Esophagus squamous epithelium (tissue), 5 donors: ENCODE data around the gene GHDC. TPM values are rescaled to one million over a fixed set of nuclear protein-coding genes. Genes with fewer than 3 reads are reported as not detected.

Source experiments
- DNase-seq: peaks from one replicate; lab custom pipeline; 2025; lab: John Stamatoyannopoulos, UW
- H3K27ac ChIP-seq, 4 donors: fragments of 200-600 bp; sonication (generic); one replicate each; pipeline ENCODE4 v1.5.1; 2016 to 2019; ENCODE audit warnings: mild to moderate bottlenecking in 1 of 4
- H3K27me3 ChIP-seq, 4 donors: fragments of 200-600 bp; sonication (generic); 1 replicate in 3 of 4; 2 replicates in 1 of 4; pipeline versions ENCODE4 v1.5.1 to v1.6.0; 2017 to 2021; ENCODE audit warnings: antibody characterized with exemption in 1 of 4
- H3K36me3 ChIP-seq, 3 donors: fragments of 200-600 bp; sonication (generic); one replicate each; pipeline ENCODE4 v1.5.1; 2016 to 2019
- H3K4me1 ChIP-seq, 3 donors: fragments of 200-600 bp; sonication (generic); one replicate each; pipeline ENCODE4 v1.5.1; 2017 to 2019
- H3K4me3 ChIP-seq, 4 donors: fragments of 200-600 bp; sonication (generic); 1 replicate in 3 of 4; 2 replicates in 1 of 4; pipeline ENCODE4 v1.5.1; 2016 to 2019; ENCODE audit warnings: mild to moderate bottlenecking in 2 of 4, moderate library complexity in 1 of 4
- H3K9me3 ChIP-seq, 3 donors: fragments of 200-600 bp; sonication (generic); one replicate each; pipeline ENCODE4 v1.5.1; 2016 to 2019
- POLR2A ChIP-seq, 4 donors: fragments of 450-650 bp; IDR thresholded peaks; one replicate each; pipeline ENCODE4 v1.6.1; 2017; ENCODE audit warnings: antibody characterized with exemption in 4 of 4, mild to moderate bottlenecking in 4 of 4, moderate library complexity in 3 of 4
- WGBS, 2 donors: methylation state at CpG; one replicate each; pipeline ENCODE4 v1.1.5; 2018; 5-methylcytosine and 5-hydroxymethylcytosine counted together
- intact Hi-C: fragments of 100-400 bp; cut with DNase I; formaldehyde crosslinking; loops from one replicate; pipeline ENCODE4 v1.15.0; 2022
- total RNA-seq, 4 donors: library from RNA; depleted of rRNA; stranded (reverse); fragments of >200 nt; gene quantifications; one replicate each; pipeline ENCODE4 v1.1.0, GENCODE V29; 2016
- TF ChIP-seq, protein P1 (sequence below), 6 experiments: fragments of 450-650 bp in 4 of 6; fragments of 200-600 bp in 2 of 6; sonication (generic) in 2 of 6; IDR thresholded peaks; one replicate each; pipeline ENCODE4 v1.5.1; 2016 to 2019; ENCODE audit warnings: antibody characterized with exemption in 6 of 6, mild to moderate bottlenecking in 4 of 6, moderate library complexity in 4 of 6
- donor health status: DM: yes; HTN: yes; CAD: no.

Gene GHDC
- total RNA-seq, 4 donors from 2014 or later: 5.5 to 22.0 (median 13.1) TPM

DNA sequence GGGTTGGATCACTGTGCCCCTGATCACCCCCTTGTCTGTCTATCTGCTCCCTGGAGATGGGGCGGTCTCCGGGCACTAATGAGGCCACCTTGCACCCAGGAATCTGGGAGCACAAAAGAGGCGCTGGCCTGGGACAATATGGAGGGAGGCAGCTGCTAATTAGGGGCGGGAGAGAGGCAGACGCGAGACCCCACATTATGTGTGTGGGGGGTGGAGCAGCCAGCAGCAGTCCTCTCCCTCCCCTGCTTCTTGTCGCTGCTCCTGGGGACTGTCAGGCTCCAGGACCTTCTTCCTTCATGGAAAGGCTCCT is 8.7 kb downstream of the GHDC start:
- Histone ChIP-seq H3K27me3 (peaks cover 0 to 52% (median 5%) of the 10 kb centered on the region in 4 donors), H3K27ac (no peak overlapping the region), H3K4me1 (peaks cover 21 to 36% (median 21%) of the 10 kb centered on the region in 3 donors), H3K9me3 (no peaks in the 10 kb centered on the region), H3K36me3 (no peaks in the 10 kb centered on the region), H3K4me3 (no peak overlapping the region)
- 20 to 38% methylated on average over 1 of the region's 7 CpGs for WGBS, 2 donors
- intact Hi-C loops: no loop called here
- no peak for DNase-seq
- TF ChIP-seq, protein P1, sequence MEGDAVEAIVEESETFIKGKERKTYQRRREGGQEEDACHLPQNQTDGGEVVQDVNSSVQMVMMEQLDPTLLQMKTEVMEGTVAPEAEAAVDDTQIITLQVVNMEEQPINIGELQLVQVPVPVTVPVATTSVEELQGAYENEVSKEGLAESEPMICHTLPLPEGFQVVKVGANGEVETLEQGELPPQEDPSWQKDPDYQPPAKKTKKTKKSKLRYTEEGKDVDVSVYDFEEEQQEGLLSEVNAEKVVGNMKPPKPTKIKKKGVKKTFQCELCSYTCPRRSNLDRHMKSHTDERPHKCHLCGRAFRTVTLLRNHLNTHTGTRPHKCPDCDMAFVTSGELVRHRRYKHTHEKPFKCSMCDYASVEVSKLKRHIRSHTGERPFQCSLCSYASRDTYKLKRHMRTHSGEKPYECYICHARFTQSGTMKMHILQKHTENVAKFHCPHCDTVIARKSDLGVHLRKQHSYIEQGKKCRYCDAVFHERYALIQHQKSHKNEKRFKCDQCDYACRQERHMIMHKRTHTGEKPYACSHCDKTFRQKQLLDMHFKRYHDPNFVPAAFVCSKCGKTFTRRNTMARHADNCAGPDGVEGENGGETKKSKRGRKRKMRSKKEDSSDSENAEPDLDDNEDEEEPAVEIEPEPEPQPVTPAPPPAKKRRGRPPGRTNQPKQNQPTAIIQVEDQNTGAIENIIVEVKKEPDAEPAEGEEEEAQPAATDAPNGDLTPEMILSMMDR (IDR thresholded peaks at IDR 0.05): no peak
- no peak for TF ChIP-seq POLR2A (IDR thresholded peaks at IDR 0.05)

DNA sequence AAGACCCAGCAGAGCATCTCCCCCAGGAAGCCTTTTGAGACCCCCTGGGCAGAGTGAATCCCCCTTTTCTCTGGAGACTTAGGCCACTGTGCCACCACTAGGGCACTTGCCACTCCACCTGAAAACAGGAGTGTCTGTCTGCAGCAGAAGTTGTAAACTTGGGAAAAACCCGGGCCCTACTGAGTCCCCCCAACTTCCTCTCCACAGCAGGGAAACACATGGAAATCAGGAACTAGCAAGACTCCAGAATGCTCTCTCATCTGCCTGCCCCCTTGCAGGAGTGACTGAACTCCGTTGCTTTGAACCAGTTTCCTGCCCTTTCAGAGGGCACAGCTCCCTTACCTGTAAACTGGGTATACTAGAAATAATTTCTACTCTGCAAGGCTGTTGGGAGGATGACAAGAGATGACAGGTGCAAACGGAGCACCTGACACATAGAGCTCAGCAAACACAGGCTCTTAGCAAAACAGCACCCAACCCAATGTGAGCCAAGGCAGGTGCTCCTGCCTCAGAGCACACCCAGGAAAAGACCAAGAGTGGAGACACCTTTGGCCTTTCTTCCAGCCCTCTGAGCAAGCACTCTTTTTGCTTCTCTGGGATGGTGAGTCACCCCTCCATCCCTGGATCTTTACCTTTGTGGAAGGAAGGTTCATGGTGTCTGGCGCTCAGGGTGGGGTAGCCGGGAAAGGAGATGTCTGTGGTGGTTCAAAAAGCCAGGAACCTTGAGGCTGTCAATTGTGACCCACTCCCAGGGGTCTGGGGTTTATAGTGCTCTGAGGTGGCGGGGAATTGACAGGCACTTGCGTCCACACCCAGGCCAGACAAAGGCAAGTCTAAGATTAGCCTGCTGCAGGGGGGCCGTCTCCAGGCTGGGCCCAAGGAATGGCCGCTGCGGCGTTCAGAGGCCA is 9.3 kb downstream of the GHDC start, which contains the start of gene HCRT:
TSS of gene HCRT (minus strand) at position 740 of the 908 bp plus-strand sequence. CDS start at position 653, 87 bp downstream.
- peak within 1 kb of the TSS; percentile 28 to 78 (median 58) for H3K27ac ChIP-seq
- H3K9me3 ChIP-seq: no peaks in the 10 kb centered on the region
- no peak for DNase-seq
- H3K27me3 ChIP-seq: peaks cover 0 to 58% (median 6%) of the 10 kb centered on the region in 4 donors
- TF ChIP-seq, protein P1 (IDR thresholded peaks at IDR 0.05): no peak
- TF ChIP-seq POLR2A (IDR thresholded peaks at IDR 0.05): no peak
- WGBS, 2 donors: 52 to 86% methylated on average over 2 to 9 of the region's 11 CpGs
- intact Hi-C loops: no loop called here
- no peaks in the 10 kb centered on the region for H3K36me3 ChIP-seq
- H3K4me3 ChIP-seq: peak within 1 kb of the TSS; percentile 30 to 70 (median 45)
- peaks cover 25 to 42% (median 27%) of the 10 kb centered on the region in 3 donors for H3K4me1 ChIP-seq

DNA sequence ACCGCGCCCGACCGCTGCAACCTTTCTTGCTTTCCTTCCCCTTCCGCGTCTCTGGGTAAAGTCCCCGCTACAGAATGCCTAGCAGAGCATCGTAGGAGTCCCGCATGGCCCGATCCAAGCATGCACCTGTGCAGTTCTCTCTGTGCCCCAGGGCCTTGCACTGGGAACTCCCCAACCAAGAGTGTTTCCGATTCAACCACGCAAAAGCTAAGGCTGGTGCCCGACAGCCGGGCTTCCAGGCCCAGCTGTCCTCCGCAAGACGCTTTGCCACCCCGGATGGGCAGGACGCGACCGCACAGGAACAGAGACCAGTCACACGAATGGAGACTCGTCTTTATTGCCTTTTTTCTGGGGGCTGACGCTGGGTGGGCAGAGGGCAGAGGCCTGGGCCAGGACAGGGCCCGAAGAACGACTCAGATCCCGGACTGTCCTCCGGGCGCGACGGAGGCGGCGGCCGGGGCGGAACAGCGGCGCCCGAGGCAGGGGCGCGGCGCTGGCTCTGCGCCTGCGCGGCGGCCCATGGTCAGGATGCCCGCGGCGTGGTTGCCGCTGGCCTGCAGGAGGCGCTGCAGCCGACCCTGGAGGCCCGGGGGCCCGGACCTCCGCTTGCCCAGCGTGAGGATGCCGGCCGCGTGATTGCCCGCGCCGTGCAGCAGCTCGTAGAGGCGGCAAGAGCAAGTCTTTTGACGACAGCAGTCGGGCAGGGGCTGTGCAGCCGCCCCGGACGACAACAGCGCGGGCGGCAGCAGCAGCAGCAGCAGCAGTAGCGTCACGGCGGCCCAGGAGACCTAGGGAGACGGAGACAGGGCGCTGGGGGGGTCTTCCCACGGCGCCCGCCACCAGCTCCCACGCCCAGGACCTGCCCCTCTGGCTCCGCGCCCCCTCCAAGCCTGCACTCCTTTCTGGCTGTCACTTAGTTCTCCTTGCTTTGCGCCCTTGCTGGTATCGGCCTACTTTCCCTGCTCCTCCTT is 10.3 kb downstream of the GHDC start:
- no peaks in the 10 kb centered on the region for H3K9me3 ChIP-seq
- H3K4me3 ChIP-seq: peak overlapping the region; percentile 30 to 70 (median 45)
- H3K27ac ChIP-seq: peak overlapping the region; percentile 43 to 78 (median 64)
- peaks cover 0 to 67% (median 6%) of the 10 kb centered on the region in 4 donors for H3K27me3 ChIP-seq
- H3K36me3 ChIP-seq: no peaks in the 10 kb centered on the region
- 7 to 10% methylated on average over 16 to 17 of the region's 83 CpGs for WGBS, 2 donors
- no peak for DNase-seq
- peaks cover 25 to 44% (median 29%) of the 10 kb centered on the region in 3 donors for H3K4me1 ChIP-seq
- intact Hi-C loops: no loop called here
- TF ChIP-seq POLR2A (IDR thresholded peaks at IDR 0.05): peak in 3 of 4 donors; percentile 15 to 53 (median 31)
- TF ChIP-seq, protein P1 (IDR thresholded peaks at IDR 0.05): peak; percentile 58 to 94 (median 77)

DNA sequence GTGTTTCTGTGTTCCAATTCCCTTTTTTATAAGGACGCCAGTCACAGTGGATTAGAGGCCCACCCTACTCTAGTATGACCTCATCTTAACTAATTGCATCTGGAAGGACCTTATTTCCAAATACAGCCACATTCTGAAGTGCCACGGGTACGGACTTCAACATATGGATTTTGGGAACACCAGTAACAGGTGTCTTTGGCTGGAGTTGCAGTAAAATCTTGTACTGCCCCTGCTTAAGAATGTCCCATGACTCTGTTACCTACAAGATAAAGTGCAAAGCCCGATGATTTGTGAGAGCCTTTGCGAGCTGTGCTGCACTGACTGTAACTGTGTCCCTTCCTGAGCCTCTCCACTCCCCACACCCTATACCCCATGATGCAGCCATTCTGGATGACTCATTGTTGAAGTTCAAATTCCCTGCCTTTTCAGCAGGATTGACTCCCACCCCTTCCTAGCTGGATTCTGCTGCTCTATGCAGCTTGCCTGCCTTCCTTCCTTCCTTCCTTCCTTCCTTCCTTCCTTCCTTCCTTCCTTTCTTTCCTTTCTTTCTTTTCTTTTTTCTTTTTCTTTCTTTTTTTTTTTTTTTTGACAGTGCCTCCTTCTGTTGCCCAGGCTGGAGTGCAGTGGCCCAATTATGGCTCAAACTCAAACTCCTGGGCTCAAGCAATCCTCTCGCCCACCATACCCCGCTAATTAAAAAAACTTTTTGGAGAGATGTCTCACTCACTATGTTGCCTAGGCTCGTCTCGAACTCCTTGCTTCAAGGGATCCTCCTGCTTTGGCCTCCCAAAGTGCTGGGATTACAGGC is 11.2 kb downstream of the GHDC start:
- 63 to 68% methylated on average over 8 to 9 of the region's 9 CpGs for WGBS, 2 donors
- DNase-seq: no peak
- no peaks in the 10 kb centered on the region for H3K9me3 ChIP-seq
- peaks cover 0 to 68% (median 6%) of the 10 kb centered on the region in 4 donors for H3K27me3 ChIP-seq
- H3K4me1 ChIP-seq: peaks cover 25 to 50% (median 29%) of the 10 kb centered on the region in 3 donors
- TF ChIP-seq, protein P1 (IDR thresholded peaks at IDR 0.05): no peak
- TF ChIP-seq POLR2A (IDR thresholded peaks at IDR 0.05): no peak
- H3K4me3 ChIP-seq: peak overlapping the region; percentile 30 to 70 (median 45)
- peak overlapping the region in 2 of 4 donors; percentile 74 to 78 for H3K27ac ChIP-seq
- intact Hi-C loops: no loop called here
- H3K36me3 ChIP-seq: no peaks in the 10 kb centered on the region
